Mucosa of rectum (tissue), 2 donors: ENCODE results near the gene NBL1.

ENCODE experiments used
- H3K27ac ChIP-seq, 2 donors: one replicate each; pipeline ENCODE4 v1.7.0; 2013; ENCODE audit warnings: inconsistent platforms in 2 of 2, low read depth in 2 of 2, low read length in 2 of 2
- H3K27me3 ChIP-seq, 2 donors: one replicate each; pipeline ENCODE4 v1.7.0; 2013; ENCODE audit warnings: low read length in 2 of 2; ENCODE audit not compliant: control insufficient read depth in 2 of 2, insufficient read depth in 2 of 2
- H3K36me3 ChIP-seq, 2 donors: one replicate each; pipeline ENCODE4 v1.7.0; 2013; ENCODE audit warnings: low read length in 2 of 2; ENCODE audit not compliant: control insufficient read depth in 2 of 2, insufficient read depth in 2 of 2
- H3K4me1 ChIP-seq, 2 donors: one replicate each; pipeline ENCODE4 v1.7.0; 2013; ENCODE audit warnings: low read length in 2 of 2, mild to moderate bottlenecking in 1 of 2; ENCODE audit not compliant: control insufficient read depth in 2 of 2, insufficient read depth in 2 of 2
- H3K4me3 ChIP-seq, 2 donors: one replicate each; pipeline ENCODE4 v1.7.0; 2013; ENCODE audit warnings: low read length in 2 of 2
- H3K9ac ChIP-seq, 2 donors: one replicate each; pipeline ENCODE4 v1.7.0; 2013; ENCODE audit warnings: low read length in 2 of 2, low read depth in 1 of 2, mild to moderate bottlenecking in 1 of 2
- H3K9me3 ChIP-seq, 2 donors: one replicate each; pipeline ENCODE4 v1.7.0; 2013; ENCODE audit warnings: low read length in 2 of 2; ENCODE audit not compliant: control insufficient read depth in 2 of 2
- donor health status: healthy.
- donor health status: Normal muscosa, but diverticular disease.

The NBL1 gene

GRCh38 chr1:19654886-19655717 lies 11.0 kb downstream of the NBL1 start:
- Histone ChIP-seq H3K27me3 (no peaks in the 10 kb centered on the region), H3K36me3 (peaks cover 23 to 29% of the 10 kb centered on the region in 2 donors), H3K4me1 (peaks cover 18 to 30% of the 10 kb centered on the region in 2 donors), H3K9me3 (no peaks in the 10 kb centered on the region), H3K9ac (no peak overlapping the region), H3K27ac (no peak overlapping the region), H3K4me3 (no peak overlapping the region)

- Histone ChIP-seq H3K4me1 (peaks cover 12 to 24% of the 10 kb centered on the region in 2 donors), H3K4me3 (no peak overlapping the region), H3K36me3 (peaks cover 23 to 29% of the 10 kb centered on the region in 2 donors), H3K9ac (no peak overlapping the region), H3K27me3 (no peaks in the 10 kb centered on the region), H3K27ac (no peak overlapping the region), H3K9me3 (no peaks in the 10 kb centered on the region)
Measured at GRCh38 chr1:19655718-19656080, 11.6 kb downstream of the NBL1 start.

GRCh38 chr1:19656134-19656779 lies 12.1 kb downstream of the NBL1 start:
- no peaks in the 10 kb centered on the region for H3K27me3 ChIP-seq
- no peak overlapping the region for H3K27ac ChIP-seq
- peaks cover 8 to 18% of the 10 kb centered on the region in 2 donors for H3K4me1 ChIP-seq
- H3K36me3 ChIP-seq: peaks cover 22 to 29% of the 10 kb centered on the region in 2 donors
- H3K9me3 ChIP-seq: no peaks in the 10 kb centered on the region
- no peak overlapping the region for H3K4me3 ChIP-seq
- no peak overlapping the region for H3K9ac ChIP-seq

GRCh38 chr1:19656780-19657466 lies 12.8 kb downstream of the NBL1 start:
- H3K4me1 ChIP-seq: peaks cover 8 to 16% of the 10 kb centered on the region in 2 donors
- no peak overlapping the region for H3K9ac ChIP-seq
- no peak overlapping the region for H3K27ac ChIP-seq
- no peaks in the 10 kb centered on the region for H3K9me3 ChIP-seq
- H3K4me3 ChIP-seq: no peak overlapping the region
- peaks cover 22 to 29% of the 10 kb centered on the region in 2 donors for H3K36me3 ChIP-seq
- H3K27me3 ChIP-seq: no peaks in the 10 kb centered on the region

- no peaks in the 10 kb centered on the region for H3K9me3 ChIP-seq
- H3K4me3 ChIP-seq: no peak overlapping the region
- H3K9ac ChIP-seq: no peak overlapping the region
- peaks cover 0 to 2% of the 10 kb centered on the region in 2 donors for H3K27me3 ChIP-seq
- H3K27ac ChIP-seq: no peak overlapping the region
- peaks cover 22 to 29% of the 10 kb centered on the region in 2 donors for H3K36me3 ChIP-seq
- peaks cover 8 to 14% of the 10 kb centered on the region in 2 donors for H3K4me1 ChIP-seq
Measured at GRCh38 chr1:19657511-19657910, 13.4 kb downstream of the NBL1 start.

- Histone ChIP-seq H3K36me3 (peaks cover 22 to 28% of the 10 kb centered on the region in 2 donors), H3K4me1 (peaks cover 8 to 14% of the 10 kb centered on the region in 2 donors), H3K4me3 (no peak overlapping the region), H3K9ac (no peak overlapping the region), H3K27me3 (peaks cover 2 to 8% of the 10 kb centered on the region in 2 donors), H3K9me3 (no peaks in the 10 kb centered on the region), H3K27ac (no peak overlapping the region)
Measured at GRCh38 chr1:19658186-19658585, 14.1 kb downstream of the NBL1 start.

- Histone ChIP-seq H3K4me3 (no peak overlapping the region), H3K9me3 (no peaks in the 10 kb centered on the region), H3K4me1 (peaks cover 2 to 3% of the 10 kb centered on the region in 2 donors), H3K36me3 (peaks cover under 1 to 5% of the 10 kb centered on the region in 2 donors), H3K9ac (no peak overlapping the region), H3K27ac (no peak overlapping the region), H3K27me3 (peaks cover 23 to 32% of the 10 kb centered on the region in 2 donors)
Measured at GRCh38 chr1:19661721-19662228, 17.7 kb downstream of the NBL1 start.

- Histone ChIP-seq H3K9me3 (no peaks in the 10 kb centered on the region), H3K36me3 (peaks cover 0 to 5% of the 10 kb centered on the region in 2 donors), H3K27ac (no peak overlapping the region), H3K27me3 (peaks cover 26 to 36% of the 10 kb centered on the region in 2 donors), H3K9ac (no peak overlapping the region), H3K4me3 (no peak overlapping the region), H3K4me1 (peaks cover 2 to 3% of the 10 kb centered on the region in 2 donors)
Measured at GRCh38 chr1:19662313-19662712, 18.2 kb downstream of the NBL1 start.

- H3K9ac ChIP-seq: no peak within 1 kb of the TSS
- H3K4me1 ChIP-seq: peaks cover 2% of the 10 kb centered on the region in 2 donors
- no peaks in the 10 kb centered on the region for H3K9me3 ChIP-seq
- H3K27me3 ChIP-seq: peaks cover 34 to 42% of the 10 kb centered on the region in 2 donors
- no peak within 1 kb of the TSS for H3K27ac ChIP-seq
- H3K36me3 ChIP-seq: no peaks in the 10 kb centered on the region
- no peak within 1 kb of the TSS for H3K4me3 ChIP-seq
Measured at GRCh38 chr1:19664453-19665185, 20.5 kb downstream of the NBL1 start, which contains the start of gene HTR6. TSS of gene HTR6 (plus strand) at chr1:19664875. CDS start at chr1:19665754, 879 bp downstream.
